Ishikawa (cell line): ENCODE data around the gene PLA2G2D.
A peak's percentile ranks its signal among the peaks of the same experiment; 100 is the strongest.

Source experiments
- CEBPB ChIP-seq: IDR thresholded peaks from 2 replicates; pipeline ENCODE4 v1.6.1; 2012
- CREB1 ChIP-seq: IDR thresholded peaks from 2 replicates; pipeline ENCODE4 v1.6.1; 2012; ENCODE audit warnings: low read depth
- EP300 ChIP-seq: IDR thresholded peaks from 2 replicates; pipeline ENCODE4 v1.6.1; 2012; ENCODE audit warnings: borderline replicate concordance
- NFIC ChIP-seq: IDR thresholded peaks from 2 replicates; pipeline ENCODE4 v1.6.1; 2012
- RAD21 ChIP-seq: IDR thresholded peaks from 2 replicates; pipeline ENCODE4 v1.6.1; 2012; ENCODE audit warnings: low read depth
- REST ChIP-seq: IDR thresholded peaks from 2 replicates; pipeline ENCODE4 v1.6.1; 2012; ENCODE audit warnings: low read depth, mild to moderate bottlenecking
- TAF1 ChIP-seq: IDR thresholded peaks from 2 replicates; pipeline ENCODE4 v1.6.1; 2012; ENCODE audit warnings: low read depth, mild to moderate bottlenecking
- USF1 ChIP-seq: IDR thresholded peaks from 2 replicates; pipeline ENCODE4 v1.6.1; 2012
- YY1 ChIP-seq: IDR thresholded peaks from 2 replicates; pipeline ENCODE4 v1.6.1; 2012; ENCODE audit warnings: low read depth
- TF ChIP-seq, protein P1 (sequence below): IDR thresholded peaks from 2 replicates; pipeline ENCODE4 v1.6.1; 2012

- TF ChIP-seq TAF1 (no peak), CREB1 (no peak), REST (no peak), EP300 (no peak), CEBPB (no peak), YY1 (no peak), USF1 (no peak), NFIC (no peak), RAD21 (peak; percentile 74)
- TF ChIP-seq, protein P1, sequence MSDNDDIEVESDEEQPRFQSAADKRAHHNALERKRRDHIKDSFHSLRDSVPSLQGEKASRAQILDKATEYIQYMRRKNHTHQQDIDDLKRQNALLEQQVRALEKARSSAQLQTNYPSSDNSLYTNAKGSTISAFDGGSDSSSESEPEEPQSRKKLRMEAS, result no peak
These were observed 18.5 kb downstream of the PLA2G2D start for GRCh38 chr1:20100632-20101355.
